HepG2 (cell line): ENCODE measurements around the gene ACSS3. TPM values are rescaled to one million over a fixed set of nuclear protein-coding genes. Genes with fewer than 3 reads are reported as not detected.

Experiments
- ATAC-seq: fragments of 200-7000 bp; cut with Tn5 transposase; 3 replicates; pipeline ENCODE4 v1.9.1; 2020; ENCODE audit warnings: mild to moderate bottlenecking, moderate library complexity
- BruUV-seq: library from RNA; stranded (reverse); fragments of 400-500 nt; replicated peaks from 2 replicates; lab custom pipeline; 2021; lab: Mats Ljungman, UMichigan
- CTCF ChIA-PET: fragments of 300-600 bp; formaldehyde crosslinking; extraction: SDS; loops from one replicate; lab custom pipeline; 2021; ENCODE audit warnings: low total read pairs, inconsistent platforms, low intra/inter-chr PET ratio; lab: Yijun Ruan, JAX
- POLR2A ChIA-PET: fragments of 350-600 bp; sonication (Branson Sonifier 250); formaldehyde crosslinking; loops from one replicate; lab custom pipeline; 2020; ENCODE audit warnings: antibody characterized with exemption, inconsistent platforms; lab: Yijun Ruan, JAX
- DNase-seq: peaks from one replicate; pipeline ENCODE4 v3.0.0-alpha.2; 2015; ENCODE audit warnings: low spot score
- FAIRE-seq: peaks from 3 replicates; lab custom pipeline; 2011; peaks lifted over from hg19 to GRCh38; lab: Jason Lieb, UNC
- H2AFZ ChIP-seq: one replicate; pipeline ENCODE4 v1.6.1; 2011; ENCODE audit warnings: low read length, inconsistent platforms
- H3K27ac ChIP-seq: fragments of 300-600 bp; 3 replicates; pipeline ENCODE4 v1.8.0; 2011; ENCODE audit warnings: mixed run types, mild to moderate bottlenecking, mixed read lengths, low read length, inconsistent platforms; ENCODE audit not compliant: insufficient read depth; ENCODE audit errors: extremely low read length
- H3K27me3 ChIP-seq, 2 experiments: fragments of 200-600 bp in 1 of 2; 2 replicates in 1 of 2; 3 replicates in 1 of 2; pipeline versions ENCODE4 v1.6.0 to v1.8.0; 2011; ENCODE audit warnings: low read length in 2 of 2, mild to moderate bottlenecking in 2 of 2, moderate library complexity in 2 of 2, inconsistent platforms in 1 of 2; ENCODE audit not compliant: insufficient read depth in 2 of 2, control insufficient read depth in 1 of 2
- H3K36me3 ChIP-seq, 2 experiments: fragments of 200-600 bp in 1 of 2; replicated peaks in 1 of 2; 2 replicates in 1 of 2; 3 replicates in 1 of 2; pipeline versions ENCODE4 v1.5.1 to v1.8.0; 2011; ENCODE audit warnings: low read length in 2 of 2, inconsistent platforms in 1 of 2; ENCODE audit not compliant: insufficient read depth in 2 of 2, control insufficient read depth in 1 of 2
- H3K4me1 ChIP-seq: 2 replicates; pipeline ENCODE4 v1.5.1; 2012; ENCODE audit warnings: low read length, inconsistent platforms; ENCODE audit not compliant: insufficient read depth
- H3K4me2 ChIP-seq: 2 replicates; pipeline ENCODE4 v1.6.0; 2011; ENCODE audit warnings: low read depth, low read length, inconsistent platforms
- H3K4me3 ChIP-seq, 3 experiments: fragments of 200-600 bp in 1 of 3; sonication (generic), shearing (Covaris generic) in 1 of 3; replicated peaks in 1 of 3; 2 replicates each; pipeline ENCODE4 v1.5.1; 2011 to 2016; ENCODE audit warnings: low read length in 3 of 3, inconsistent platforms in 2 of 3, low read depth in 2 of 3, mild to moderate bottlenecking in 2 of 3, control low read depth in 1 of 3, mixed read lengths in 1 of 3; ENCODE audit not compliant: insufficient read depth in 1 of 3
- H3K79me2 ChIP-seq: one replicate; pipeline ENCODE4 v1.6.1; 2011; ENCODE audit warnings: low read length, inconsistent platforms; ENCODE audit not compliant: insufficient read depth
- H3K9ac ChIP-seq: 2 replicates; pipeline ENCODE4 v1.6.0; 2011; ENCODE audit warnings: mild to moderate bottlenecking, low read depth, low read length, inconsistent platforms; ENCODE audit not compliant: insufficient read depth
- H3K9me3 ChIP-seq: 2 replicates; pipeline ENCODE4 v1.5.1; 2012; ENCODE audit warnings: mild to moderate bottlenecking, low read length
- H4K20me1 ChIP-seq: 2 replicates; pipeline ENCODE4 v1.6.0; 2011; ENCODE audit warnings: inconsistent platforms, mild to moderate bottlenecking, low read length, moderate library complexity; ENCODE audit not compliant: insufficient read depth
- ETV5 ChIP-seq: IDR thresholded peaks from 2 replicates; pipeline ENCODE4 v1.6.1; 2018; ENCODE audit warnings: missing biosample characterization, missing genetic modification reagents, inconsistent platforms, borderline replicate concordance
- NR2F6 ChIP-seq, 2 experiments: IDR thresholded peaks; 2 replicates each; pipeline ENCODE4 v1.6.1; 2016; ENCODE audit warnings: antibody characterized with exemption in 1 of 2, mild to moderate bottlenecking in 1 of 2
- RBM22 ChIP-seq: fragments of 200-400 bp; formaldehyde crosslinking; optimal IDR thresholded peaks from 2 replicates; pipeline ENCODE3; 2017; ENCODE audit warnings: mild to moderate bottlenecking, low read length, moderate library complexity
- ZFP90 ChIP-seq: sonication (generic); formaldehyde crosslinking; IDR thresholded peaks from 2 replicates; pipeline ENCODE4 v1.8.0; 2022; ENCODE audit warnings: missing genetic modification reagents, mild to moderate bottlenecking, inconsistent platforms, borderline replicate concordance
- ZNF17 ChIP-seq: sonication (generic); formaldehyde crosslinking; IDR thresholded peaks from 2 replicates; pipeline ENCODE4 v1.5.0; 2020; ENCODE audit warnings: mild to moderate bottlenecking, missing genetic modification reagents
- ZNF878 ChIP-seq: sonication (generic); formaldehyde crosslinking; IDR thresholded peaks from 2 replicates; pipeline ENCODE4 v1.8.1; 2023; ENCODE audit warnings: mild to moderate bottlenecking, missing genetic modification reagents, moderate library complexity
- ZSCAN9 ChIP-seq: IDR thresholded peaks from 2 replicates; pipeline ENCODE4 v1.6.1; 2016; ENCODE audit warnings: borderline replicate concordance
- WGBS: methylation state at CpG from one replicate; pipeline ENCODE4 v1.1.6; 2017; ENCODE audit warnings: low lambda C conversion rate; 5-methylcytosine and 5-hydroxymethylcytosine counted together
- in situ Hi-C: cut with HindIII; loops from 2 replicates; pipeline ENCODE4 v1.10.0; 2017; ENCODE audit warnings: low pct_unique_long_range_greater_than_20kb; ENCODE audit not compliant: extremely low pct_ligation_motif_present
- intact Hi-C: fragments of 100-400 bp; cut with micrococcal nuclease; formaldehyde crosslinking; loops from one replicate; pipeline ENCODE4 v1.10.0; 2022; ENCODE audit not compliant: unreplicated experiment
- polyA plus RNA-seq, 8 experiments: library from polyadenylated mRNA; depleted of rRNA in 3 of 8; stranded (reverse) in 7 of 8; unstranded in 1 of 8; fragments of >200 nt; fragmentation: Illumina TruSeq in 4 of 8; extraction: Trizol in 4 of 8; gene quantifications; 2 replicates each; pipeline versions ENCODE4 v1.2.1 to v1.2.3, GENCODE V29; 2011 to 2016; ENCODE audit warnings: low read depth in 4 of 8, missing spikeins in 1 of 8, mixed read lengths in 1 of 8; ENCODE audit not compliant: insufficient read depth in 1 of 8
- total RNA-seq, 5 experiments: library from RNA; depleted of rRNA; stranded (reverse); fragments of >200 nt; fragmentation: Illumina TruSeq; extraction: Trizol; gene quantifications; 2 replicates each; pipeline ENCODE4 v1.2.3, GENCODE V29; 2016; ENCODE audit warnings: low read depth in 1 of 5
- TF ChIP-seq, protein P1 (sequence below): sonication (generic); formaldehyde crosslinking; conservative IDR thresholded peaks from 2 replicates; pipeline ENCODE4 v1.4.0; 2020; ENCODE audit warnings: missing genetic modification reagents

ACSS3 gene
- total and polyA plus RNA-seq, 2 of the 13 experiments (the other 11 are each of a cell fraction or from before 2014, with no cell fraction given) = 79.5 to 86.3 TPM

DNA sequence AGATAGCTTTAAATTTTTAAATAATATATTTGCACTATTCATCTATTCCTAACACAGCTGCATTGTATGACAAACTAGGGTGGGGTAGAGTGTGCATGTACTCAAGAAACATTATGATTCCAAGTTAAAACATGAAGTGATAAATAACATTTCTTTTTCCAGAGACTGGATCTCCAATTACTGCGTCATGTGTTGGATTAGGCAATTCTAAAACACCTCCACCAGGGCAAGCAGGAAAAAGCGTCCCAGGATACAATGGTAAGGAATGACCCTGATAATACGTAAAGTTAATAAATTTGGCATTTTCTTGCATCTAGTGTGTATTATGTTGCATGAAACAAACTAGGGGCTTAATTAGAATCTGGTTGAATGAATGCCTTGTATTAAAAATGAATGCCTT is 138.9 kb downstream of the ACSS3 start (continued):
- TF ChIP-seq, protein P1, sequence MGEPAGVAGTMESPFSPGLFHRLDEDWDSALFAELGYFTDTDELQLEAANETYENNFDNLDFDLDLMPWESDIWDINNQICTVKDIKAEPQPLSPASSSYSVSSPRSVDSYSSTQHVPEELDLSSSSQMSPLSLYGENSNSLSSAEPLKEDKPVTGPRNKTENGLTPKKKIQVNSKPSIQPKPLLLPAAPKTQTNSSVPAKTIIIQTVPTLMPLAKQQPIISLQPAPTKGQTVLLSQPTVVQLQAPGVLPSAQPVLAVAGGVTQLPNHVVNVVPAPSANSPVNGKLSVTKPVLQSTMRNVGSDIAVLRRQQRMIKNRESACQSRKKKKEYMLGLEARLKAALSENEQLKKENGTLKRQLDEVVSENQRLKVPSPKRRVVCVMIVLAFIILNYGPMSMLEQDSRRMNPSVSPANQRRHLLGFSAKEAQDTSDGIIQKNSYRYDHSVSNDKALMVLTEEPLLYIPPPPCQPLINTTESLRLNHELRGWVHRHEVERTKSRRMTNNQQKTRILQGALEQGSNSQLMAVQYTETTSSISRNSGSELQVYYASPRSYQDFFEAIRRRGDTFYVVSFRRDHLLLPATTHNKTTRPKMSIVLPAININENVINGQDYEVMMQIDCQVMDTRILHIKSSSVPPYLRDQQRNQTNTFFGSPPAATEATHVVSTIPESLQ (CRISPR knock-in tag) = no peak
- TF ChIP-seq ZFP90 (CRISPR knock-in tag) (no peak), ZSCAN9 (CRISPR knock-in tag) (no peak), NR2F6 (IDR thresholded peaks at IDR 0.05) (no peak), NR2F6 (CRISPR knock-in tag; IDR thresholded peaks at IDR 0.05) (no peak), ETV5 (no peak)

DNA sequence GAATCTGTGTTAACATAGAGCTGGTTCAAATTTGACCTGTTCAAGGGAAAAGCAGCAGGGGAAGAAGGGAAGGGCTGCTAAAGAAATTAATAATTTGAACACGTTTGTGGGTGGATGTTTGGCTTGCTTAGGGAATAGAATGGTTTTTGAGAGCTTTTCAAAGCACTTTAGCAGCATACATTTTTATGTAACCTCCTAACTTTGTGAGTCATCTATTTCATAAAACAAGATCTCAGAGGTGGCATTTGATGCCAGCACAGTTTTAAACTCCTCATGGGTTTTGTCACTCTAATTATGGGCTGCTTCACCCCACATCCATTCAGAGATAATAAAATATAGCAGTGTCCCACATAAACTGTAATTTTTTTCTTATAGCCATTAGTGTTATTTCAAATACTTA is 143.8 kb downstream of the ACSS3 start:
- H4K20me1 ChIP-seq = no peaks in the 10 kb centered on the region
- in situ Hi-C loops (no loop called here), intact Hi-C loops (no loop called here)
- TF ChIP-seq ZNF878 (CRISPR knock-in tag) = no peak
- no peak for TF ChIP-seq ZNF17 (CRISPR knock-in tag)
- peak; percentile 86 for TF ChIP-seq RBM22
- no peak overlapping the region for H3K4me2 ChIP-seq
- H3K79me2 ChIP-seq = no peaks in the 10 kb centered on the region
- 96% methylated on average over 1 of the region's 1 CpG for WGBS
- no peak overlapping the region for H3K4me3 ChIP-seq
- no peak overlapping the region for H3K9ac ChIP-seq
- FAIRE-seq = no peak
- no peak overlapping the region for H2AFZ ChIP-seq
- no TSS peak for BruUV-seq
- ATAC-seq = no peak
- H3K27me3 ChIP-seq = no peaks in the 10 kb centered on the region
- no peak for DNase-seq
- H3K27ac ChIP-seq = no peak overlapping the region
- H3K9me3 ChIP-seq = no peaks in the 10 kb centered on the region
- peaks cover 5 to 48% of the 10 kb centered on the region in 2 experiments; a peak in 4 of 5 replicates for H3K36me3 ChIP-seq
- CTCF ChIA-PET = no interaction called here
- POLR2A ChIA-PET = no interaction called here
- H3K4me1 ChIP-seq = no peaks in the 10 kb centered on the region
